Panc1 (cell line): ENCODE measurements around the gene HDAC1. TPM values are rescaled to one million over a fixed set of nuclear protein-coding genes. Genes with fewer than 3 reads are reported as not detected.

Experiments used
- ATAC-seq: fragments of 200-7000 bp; cut with Tn5 transposase; 2 replicates; pipeline ENCODE4 v1.9.1; 2020; ENCODE audit warnings: mild to moderate bottlenecking, moderate library complexity
- BruUV-seq: library from RNA; stranded (reverse); fragments of 400-500 nt; replicated peaks from 2 replicates; lab custom pipeline; 2021; lab: Mats Ljungman, UMichigan
- CTCF ChIA-PET: fragments of 300-600 bp; sonication (Branson Sonifier 250); formaldehyde crosslinking; loops from one replicate; lab custom pipeline; 2022; ENCODE audit warnings: antibody characterized with exemption; lab: Charles Lee
- POLR2A ChIA-PET: fragments of 300-600 bp; sonication (Branson Sonifier 250); formaldehyde crosslinking; loops from one replicate; lab custom pipeline; 2022; ENCODE audit warnings: antibody characterized with exemption; lab: Charles Lee
- DNase-seq: peaks from one replicate; pipeline ENCODE4 v3.0.0-alpha.2; 2010; ENCODE audit warnings: low read depth, low spot score
- H3K27ac ChIP-seq: 2 replicates; pipeline ENCODE4 v1.5.1; 2011; ENCODE audit warnings: mild to moderate bottlenecking, low read length, inconsistent platforms
- H3K27me3 ChIP-seq: fragments of 200-500 bp; sonication (Bioruptor generic); 2 replicates; pipeline ENCODE4 v1.6.0; 2014; ENCODE audit warnings: low read length, inconsistent platforms; ENCODE audit not compliant: control insufficient read depth, insufficient read depth
- H3K36me3 ChIP-seq: fragments of 200-500 bp; sonication (Bioruptor generic); 2 replicates; pipeline ENCODE4 v1.5.1; 2014; ENCODE audit warnings: inconsistent platforms, mild to moderate bottlenecking, low read length, moderate library complexity; ENCODE audit not compliant: control insufficient read depth, insufficient read depth
- H3K4me1 ChIP-seq: 2 replicates; pipeline ENCODE4 v1.5.1; 2011; ENCODE audit warnings: inconsistent platforms, mild to moderate bottlenecking, low read length, moderate library complexity; ENCODE audit not compliant: control insufficient read depth, insufficient read depth
- H3K4me3 ChIP-seq, 2 experiments: 2 replicates each; pipeline ENCODE4 v1.5.1; 2011 to 2012; ENCODE audit warnings: low read depth in 2 of 2, low read length in 2 of 2, mild to moderate bottlenecking in 2 of 2, inconsistent platforms in 1 of 2, moderate library complexity in 1 of 2
- H3K9me3 ChIP-seq: fragments of 200-500 bp; sonication (Bioruptor generic); 2 replicates; pipeline ENCODE4 v1.5.1; 2014; ENCODE audit warnings: low read depth, mild to moderate bottlenecking, inconsistent platforms, low read length, moderate library complexity; ENCODE audit not compliant: control insufficient read depth, insufficient read depth
- POLR2AphosphoS5 ChIP-seq: IDR thresholded peaks from 2 replicates; pipeline ENCODE4 v1.6.1; 2012; ENCODE audit warnings: mild to moderate bottlenecking, low read depth, low read length, moderate library complexity
- SIN3A ChIP-seq: IDR thresholded peaks from 2 replicates; pipeline ENCODE4 v1.6.1; 2012; ENCODE audit warnings: low read depth, mild to moderate bottlenecking, low read length, moderate library complexity, borderline replicate concordance; ENCODE audit not compliant: insufficient read depth
- TCF7L2 ChIP-seq: IDR thresholded peaks from 2 replicates; pipeline ENCODE4 v1.6.1; 2011; ENCODE audit warnings: mild to moderate bottlenecking, low read depth, low read length, inconsistent platforms
- in situ Hi-C: cut with HindIII; loops from 2 replicates; pipeline ENCODE4 v1.10.0; 2016; ENCODE audit warnings: low sequenced_read_pairs, low pct_unique_long_range_greater_than_20kb
- intact Hi-C: fragments of 100-400 bp; cut with micrococcal nuclease; formaldehyde crosslinking; loops from one replicate; pipeline ENCODE4 v1.10.0; 2022; ENCODE audit not compliant: unreplicated experiment
- total RNA-seq: library from RNA; stranded (reverse); gene quantifications from one replicate; pipeline ENCODE4 v1.2.1, GENCODE V29; 2021; ENCODE audit not compliant: unreplicated experiment
- TF ChIP-seq, protein P1 (sequence below), 2 experiments: IDR thresholded peaks; 2 replicates each; pipeline ENCODE4 v1.6.1; 2011 to 2012; ENCODE audit warnings: low read depth in 2 of 2, control low read depth in 1 of 2, low read length in 1 of 2, mild to moderate bottlenecking in 1 of 2, moderate library complexity in 1 of 2; ENCODE audit not compliant: insufficient read depth in 1 of 2
- TF ChIP-seq, protein P2 (sequence below): fragments of 450-650 bp; IDR thresholded peaks from 2 replicates; pipeline ENCODE4 v1.5.1; 2017; ENCODE audit warnings: mild to moderate bottlenecking

HDAC1 gene
- total RNA-seq, 1 experiment from 2014 or later = 256 TPM

DNA sequence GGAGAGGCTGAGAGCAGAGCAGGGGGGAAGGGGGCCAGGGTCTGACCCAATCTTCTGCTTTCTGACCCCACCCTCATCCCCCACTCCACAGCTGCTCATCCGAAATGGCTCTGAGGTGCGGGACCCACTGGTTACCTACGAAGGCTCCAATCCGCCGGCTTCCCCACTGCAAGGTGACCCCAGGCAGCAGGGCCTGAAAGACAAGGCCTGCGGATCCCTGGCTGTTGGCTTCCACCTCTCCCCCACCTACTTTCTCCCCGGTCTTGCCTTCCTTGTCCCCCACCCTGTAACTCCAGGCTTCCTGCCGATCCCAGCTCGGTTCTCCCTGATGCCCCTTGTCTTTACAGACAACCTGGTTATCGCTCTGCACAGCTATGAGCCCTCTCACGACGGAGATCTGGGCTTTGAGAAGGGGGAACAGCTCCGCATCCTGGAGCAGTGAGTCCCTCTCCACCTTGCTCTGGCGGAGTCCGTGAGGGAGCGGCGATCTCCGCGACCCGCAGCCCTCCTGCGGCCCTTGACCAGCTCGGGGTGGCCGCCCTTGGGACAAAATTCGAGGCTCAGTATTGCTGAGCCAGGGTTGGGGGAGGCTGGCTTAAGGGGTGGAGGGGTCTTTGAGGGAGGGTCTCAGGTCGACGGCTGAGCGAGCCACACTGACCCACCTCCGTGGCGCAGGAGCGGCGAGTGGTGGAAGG lies 17.1 kb upstream of the HDAC1 start:
- no peaks in the 10 kb centered on the region for H3K36me3 ChIP-seq
- H3K4me3 ChIP-seq = no peak overlapping the region
- no peaks in the 10 kb centered on the region for H3K9me3 ChIP-seq
- intact Hi-C loops = no loop called here
- ATAC-seq (peak; percentile 10; the same call in 1 of the 2 replicates), DNase-seq (no peak)
- in situ Hi-C loops = no loop called here
- POLR2A ChIA-PET = no interaction called here
- H3K27ac ChIP-seq = no peak overlapping the region
- CTCF ChIA-PET = no interaction called here
- no peaks in the 10 kb centered on the region for H3K27me3 ChIP-seq
- BruUV-seq = no TSS peak
- TF ChIP-seq, protein P1, sequence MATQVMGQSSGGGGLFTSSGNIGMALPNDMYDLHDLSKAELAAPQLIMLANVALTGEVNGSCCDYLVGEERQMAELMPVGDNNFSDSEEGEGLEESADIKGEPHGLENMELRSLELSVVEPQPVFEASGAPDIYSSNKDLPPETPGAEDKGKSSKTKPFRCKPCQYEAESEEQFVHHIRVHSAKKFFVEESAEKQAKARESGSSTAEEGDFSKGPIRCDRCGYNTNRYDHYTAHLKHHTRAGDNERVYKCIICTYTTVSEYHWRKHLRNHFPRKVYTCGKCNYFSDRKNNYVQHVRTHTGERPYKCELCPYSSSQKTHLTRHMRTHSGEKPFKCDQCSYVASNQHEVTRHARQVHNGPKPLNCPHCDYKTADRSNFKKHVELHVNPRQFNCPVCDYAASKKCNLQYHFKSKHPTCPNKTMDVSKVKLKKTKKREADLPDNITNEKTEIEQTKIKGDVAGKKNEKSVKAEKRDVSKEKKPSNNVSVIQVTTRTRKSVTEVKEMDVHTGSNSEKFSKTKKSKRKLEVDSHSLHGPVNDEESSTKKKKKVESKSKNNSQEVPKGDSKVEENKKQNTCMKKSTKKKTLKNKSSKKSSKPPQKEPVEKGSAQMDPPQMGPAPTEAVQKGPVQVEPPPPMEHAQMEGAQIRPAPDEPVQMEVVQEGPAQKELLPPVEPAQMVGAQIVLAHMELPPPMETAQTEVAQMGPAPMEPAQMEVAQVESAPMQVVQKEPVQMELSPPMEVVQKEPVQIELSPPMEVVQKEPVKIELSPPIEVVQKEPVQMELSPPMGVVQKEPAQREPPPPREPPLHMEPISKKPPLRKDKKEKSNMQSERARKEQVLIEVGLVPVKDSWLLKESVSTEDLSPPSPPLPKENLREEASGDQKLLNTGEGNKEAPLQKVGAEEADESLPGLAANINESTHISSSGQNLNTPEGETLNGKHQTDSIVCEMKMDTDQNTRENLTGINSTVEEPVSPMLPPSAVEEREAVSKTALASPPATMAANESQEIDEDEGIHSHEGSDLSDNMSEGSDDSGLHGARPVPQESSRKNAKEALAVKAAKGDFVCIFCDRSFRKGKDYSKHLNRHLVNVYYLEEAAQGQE (IDR thresholded peaks at IDR 0.05; ENCODE audit: insufficient read depth in 1 of 2, low read depth in 2 of 2, low read length in 1 of 2) = no peak
- TF ChIP-seq TCF7L2 (no peak), SIN3A (no peak), POLR2AphosphoS5 (no peak)
- TF ChIP-seq, protein P2, sequence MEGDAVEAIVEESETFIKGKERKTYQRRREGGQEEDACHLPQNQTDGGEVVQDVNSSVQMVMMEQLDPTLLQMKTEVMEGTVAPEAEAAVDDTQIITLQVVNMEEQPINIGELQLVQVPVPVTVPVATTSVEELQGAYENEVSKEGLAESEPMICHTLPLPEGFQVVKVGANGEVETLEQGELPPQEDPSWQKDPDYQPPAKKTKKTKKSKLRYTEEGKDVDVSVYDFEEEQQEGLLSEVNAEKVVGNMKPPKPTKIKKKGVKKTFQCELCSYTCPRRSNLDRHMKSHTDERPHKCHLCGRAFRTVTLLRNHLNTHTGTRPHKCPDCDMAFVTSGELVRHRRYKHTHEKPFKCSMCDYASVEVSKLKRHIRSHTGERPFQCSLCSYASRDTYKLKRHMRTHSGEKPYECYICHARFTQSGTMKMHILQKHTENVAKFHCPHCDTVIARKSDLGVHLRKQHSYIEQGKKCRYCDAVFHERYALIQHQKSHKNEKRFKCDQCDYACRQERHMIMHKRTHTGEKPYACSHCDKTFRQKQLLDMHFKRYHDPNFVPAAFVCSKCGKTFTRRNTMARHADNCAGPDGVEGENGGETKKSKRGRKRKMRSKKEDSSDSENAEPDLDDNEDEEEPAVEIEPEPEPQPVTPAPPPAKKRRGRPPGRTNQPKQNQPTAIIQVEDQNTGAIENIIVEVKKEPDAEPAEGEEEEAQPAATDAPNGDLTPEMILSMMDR = no peak
- peaks cover 12% of the 10 kb centered on the region; the same call in 1 of the 2 replicates for H3K4me1 ChIP-seq

GRCh38 chr1:32275424-32275823 lies 16.5 kb upstream of the HDAC1 start:
- in situ Hi-C loops = no loop called here
- H3K9me3 ChIP-seq = no peaks in the 10 kb centered on the region
- ATAC-seq (no peak), DNase-seq (no peak)
- CTCF ChIA-PET = no interaction called here
- no peaks in the 10 kb centered on the region for H3K27me3 ChIP-seq
- H3K27ac ChIP-seq = no peak overlapping the region
- POLR2A ChIA-PET = no interaction called here
- TF ChIP-seq POLR2AphosphoS5 = no peak
- BruUV-seq = no TSS peak
- intact Hi-C loops = no loop called here
- peaks cover 12% of the 10 kb centered on the region; the same call in 1 of the 2 replicates for H3K4me1 ChIP-seq
- no peaks in the 10 kb centered on the region for H3K36me3 ChIP-seq
- H3K4me3 ChIP-seq = no peak overlapping the region
